NCI-H146 treated with DMSO at 0.1 percent for 48 hours (cell line): ENCODE measurements around the gene CDHR5.
"Not testable (repeated sequence)": the region's sequence is repeated elsewhere in the genome, so short reads cannot be mapped to it uniquely, and the experiment has no call there.

ENCODE experiments used
- DNase-seq: peaks from one replicate; lab custom pipeline; 2025; ENCODE audit not compliant: unreplicated experiment; lab: John Stamatoyannopoulos, UW

CDHR5 gene

DNA sequence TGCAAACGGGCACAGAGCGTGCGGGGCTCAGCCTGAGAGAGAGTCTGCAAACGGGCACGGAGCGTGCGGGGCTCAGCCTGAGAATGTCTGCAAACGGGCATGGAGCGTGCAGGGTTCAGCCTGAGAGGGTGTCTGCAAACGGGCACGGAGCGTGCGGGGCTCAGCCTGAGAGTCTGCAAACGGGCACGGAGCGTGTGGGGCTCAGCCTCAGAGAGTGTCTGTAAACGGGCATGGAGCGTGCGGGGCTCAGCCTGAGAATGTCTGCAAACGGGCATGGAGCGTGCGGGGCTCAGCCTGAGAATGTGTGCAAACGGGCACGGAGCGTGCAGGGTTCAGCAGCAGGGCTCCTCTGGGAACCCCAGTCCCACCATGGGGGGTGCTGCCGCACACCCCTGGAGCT lies 35.0 kb downstream of the CDHR5 start:
- no peak for DNase-seq

DNA sequence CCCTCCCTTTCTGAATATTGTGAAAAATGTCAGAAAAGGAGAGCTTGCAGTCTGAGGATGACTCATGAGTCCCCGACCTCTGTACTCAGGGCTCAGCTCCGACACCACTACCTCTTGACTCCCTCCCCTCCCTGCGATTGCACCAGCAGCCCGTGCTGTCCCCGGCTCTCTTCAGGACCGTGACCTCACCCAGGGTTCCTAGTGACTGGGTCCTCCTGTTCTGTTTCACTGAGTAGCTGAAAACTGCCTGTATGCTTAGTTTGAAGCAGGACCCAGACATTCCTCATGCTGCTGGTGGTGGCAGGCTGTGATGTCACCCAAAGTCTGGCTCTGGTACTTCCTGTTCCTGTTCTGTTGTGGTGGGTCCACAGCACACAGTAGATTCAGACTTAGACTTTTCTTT lies 36.8 kb downstream of the CDHR5 start:
- no peak for DNase-seq

DNA sequence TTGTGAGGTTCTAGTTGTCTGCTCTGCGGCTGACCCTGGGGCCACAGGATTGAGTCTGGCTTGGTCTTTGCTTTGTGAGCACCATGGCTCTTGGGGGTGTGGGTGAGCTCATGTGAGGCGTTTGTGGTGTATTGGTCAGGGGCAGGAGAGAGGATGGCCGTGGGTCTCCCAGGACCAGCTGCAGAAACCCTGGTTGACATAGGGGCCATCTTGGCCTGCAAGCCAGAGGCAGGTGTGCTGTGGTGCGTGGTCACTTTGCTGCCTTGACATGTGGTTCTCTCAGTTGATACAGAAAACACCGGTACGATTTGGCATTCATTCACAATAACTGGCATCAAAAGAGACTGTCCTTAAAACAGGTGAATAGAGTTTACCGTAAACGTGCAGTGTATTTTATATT lies 37.2 kb downstream of the CDHR5 start:
- DNase-seq: no peak

DNA sequence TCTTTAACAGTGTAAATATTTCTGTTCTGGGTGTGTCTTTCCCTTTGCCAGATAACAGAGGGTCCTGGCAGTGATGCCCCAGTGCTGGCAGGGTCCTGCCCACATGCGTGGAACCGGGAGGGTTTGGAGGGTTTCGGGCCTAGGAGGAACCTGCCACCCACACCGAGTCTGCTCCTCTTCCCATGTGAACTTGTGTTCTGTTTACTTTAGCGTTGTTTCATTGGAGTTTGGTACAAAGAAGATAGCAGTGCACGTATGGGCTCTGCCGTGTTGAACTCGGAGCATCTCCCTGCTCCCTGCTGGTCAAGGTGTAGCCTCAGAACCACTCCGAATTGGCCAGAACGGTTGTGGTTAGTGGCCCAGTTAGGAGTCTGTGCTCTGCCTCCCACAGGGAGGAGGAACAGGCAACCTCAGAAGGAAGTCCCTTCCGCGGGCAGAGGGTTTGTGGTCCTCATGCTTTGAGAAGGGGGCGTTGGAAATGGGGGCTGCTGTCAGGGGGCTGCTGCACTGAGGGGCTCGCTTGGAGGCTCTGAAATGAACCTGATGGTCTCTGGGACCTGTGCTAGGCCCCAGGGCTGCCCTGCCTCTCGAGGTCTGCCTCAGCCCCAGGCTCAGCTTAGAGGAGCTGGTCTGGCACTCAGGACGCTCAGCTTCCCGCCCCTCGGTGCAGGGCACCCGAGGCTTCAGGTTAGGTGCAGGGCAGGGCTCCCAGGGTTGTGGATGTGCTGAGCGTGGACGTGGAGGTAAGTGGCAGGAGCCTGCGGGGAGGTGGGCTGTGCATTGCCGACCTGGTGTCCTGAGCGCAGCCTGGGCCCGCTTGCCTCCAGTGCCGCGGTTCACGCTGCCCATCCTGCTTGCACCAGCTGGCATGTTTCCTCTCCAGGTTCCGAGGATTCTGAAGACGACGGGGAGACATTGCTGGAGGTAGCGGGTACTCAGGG lies 38.1 kb downstream of the CDHR5 start:
- no peak for DNase-seq

DNA sequence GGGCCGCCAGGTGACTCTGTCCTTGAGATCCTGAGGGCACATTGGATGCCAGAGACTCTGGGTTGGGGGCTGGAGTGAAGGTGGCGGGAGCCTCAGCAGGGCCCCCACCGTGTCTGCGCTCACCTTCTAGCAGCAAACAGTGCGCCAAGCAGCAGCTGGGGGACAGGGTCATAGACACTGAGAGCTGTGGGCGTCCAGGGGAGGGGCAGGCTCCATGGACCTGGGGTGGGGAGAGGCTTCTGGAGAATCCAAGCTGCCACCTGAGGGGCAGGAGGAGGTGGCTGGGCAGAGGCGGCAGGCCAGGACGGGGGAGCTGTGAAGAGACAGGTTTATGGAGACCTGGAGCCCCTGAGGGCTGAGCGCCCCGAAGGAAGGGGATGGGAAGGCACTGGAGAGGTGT lies 40.5 kb downstream of the CDHR5 start:
- DNase-seq: no peak

DNA sequence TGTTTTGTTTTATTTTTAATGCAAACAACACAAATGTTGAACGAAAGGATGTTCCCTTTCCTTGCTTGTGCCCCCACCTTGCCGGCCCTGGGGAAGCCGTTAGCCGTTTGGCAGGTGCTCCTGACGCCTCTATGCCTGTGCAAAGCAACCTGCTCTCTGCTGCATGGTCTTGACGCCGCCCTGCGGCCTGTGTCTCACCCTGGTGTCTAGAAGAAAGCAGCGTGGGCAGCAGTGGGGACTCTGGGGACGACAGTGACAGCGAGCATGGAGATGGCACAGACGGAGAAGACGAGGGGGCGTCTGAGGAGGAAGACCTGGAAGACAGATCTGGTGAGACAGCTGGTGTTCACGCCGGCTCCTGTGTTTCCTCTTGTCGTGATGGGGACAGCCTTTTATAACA lies 43.0 kb downstream of the CDHR5 start:
- DNase-seq: no peak

DNA sequence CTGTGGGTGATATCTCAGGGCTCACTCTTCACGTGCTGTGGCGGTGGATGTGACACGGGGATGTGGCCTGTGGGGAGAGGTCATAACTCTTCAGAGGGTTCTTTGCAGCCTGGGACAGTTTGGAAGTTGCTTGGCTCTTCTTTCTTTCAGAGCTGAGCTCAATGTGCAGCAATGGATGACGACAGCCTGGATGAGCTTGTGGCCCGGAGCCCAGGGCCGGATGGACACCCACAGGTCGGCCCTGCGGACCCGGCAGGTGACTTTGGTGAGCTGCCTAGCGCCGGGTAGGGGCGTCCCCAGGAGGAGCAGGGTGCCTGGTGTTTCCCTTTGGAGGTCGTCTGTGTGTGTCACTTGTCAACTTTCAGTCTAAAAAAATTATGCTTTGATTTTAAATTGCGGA lies 43.4 kb downstream of the CDHR5 start:
- no peak for DNase-seq

DNA sequence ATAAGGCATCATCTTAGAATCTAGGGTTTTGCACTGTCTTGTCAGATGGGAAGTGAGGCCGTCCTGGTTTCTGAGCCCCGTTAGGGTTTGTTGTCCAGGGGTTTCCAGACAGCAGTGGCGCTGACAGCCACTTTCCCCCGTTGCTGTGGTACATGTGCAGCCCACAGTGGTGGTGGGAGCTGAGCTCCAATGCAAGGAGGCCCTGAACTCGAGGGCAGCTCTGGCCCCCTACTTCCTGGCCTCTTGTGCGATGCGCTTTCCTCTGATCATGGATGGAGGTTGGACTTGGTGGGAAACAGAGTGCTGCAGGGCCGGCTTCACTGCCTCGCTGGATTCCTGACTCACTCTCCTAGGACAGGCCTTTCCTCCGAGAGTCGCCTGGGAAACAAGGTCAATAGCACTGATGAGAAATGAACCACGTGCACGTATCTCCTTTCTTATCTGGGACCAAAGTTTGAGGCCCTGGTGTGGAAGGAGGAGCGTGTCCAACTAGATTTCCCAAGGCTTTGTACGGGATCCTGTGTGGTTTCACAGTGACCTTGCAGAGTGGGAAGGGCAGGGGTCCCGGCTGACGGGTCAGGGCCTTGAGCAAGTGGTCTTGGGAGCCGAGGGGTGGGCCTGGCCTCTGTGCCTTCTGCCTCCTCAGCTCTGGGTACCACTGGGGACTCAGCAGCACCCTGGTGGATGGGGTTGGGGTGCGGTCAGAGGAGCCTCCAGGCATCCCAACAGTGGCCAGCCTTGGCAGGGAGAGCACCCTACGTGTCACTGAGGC lies 44.7 kb downstream of the CDHR5 start:
- DNase-seq: no peak

DNA sequence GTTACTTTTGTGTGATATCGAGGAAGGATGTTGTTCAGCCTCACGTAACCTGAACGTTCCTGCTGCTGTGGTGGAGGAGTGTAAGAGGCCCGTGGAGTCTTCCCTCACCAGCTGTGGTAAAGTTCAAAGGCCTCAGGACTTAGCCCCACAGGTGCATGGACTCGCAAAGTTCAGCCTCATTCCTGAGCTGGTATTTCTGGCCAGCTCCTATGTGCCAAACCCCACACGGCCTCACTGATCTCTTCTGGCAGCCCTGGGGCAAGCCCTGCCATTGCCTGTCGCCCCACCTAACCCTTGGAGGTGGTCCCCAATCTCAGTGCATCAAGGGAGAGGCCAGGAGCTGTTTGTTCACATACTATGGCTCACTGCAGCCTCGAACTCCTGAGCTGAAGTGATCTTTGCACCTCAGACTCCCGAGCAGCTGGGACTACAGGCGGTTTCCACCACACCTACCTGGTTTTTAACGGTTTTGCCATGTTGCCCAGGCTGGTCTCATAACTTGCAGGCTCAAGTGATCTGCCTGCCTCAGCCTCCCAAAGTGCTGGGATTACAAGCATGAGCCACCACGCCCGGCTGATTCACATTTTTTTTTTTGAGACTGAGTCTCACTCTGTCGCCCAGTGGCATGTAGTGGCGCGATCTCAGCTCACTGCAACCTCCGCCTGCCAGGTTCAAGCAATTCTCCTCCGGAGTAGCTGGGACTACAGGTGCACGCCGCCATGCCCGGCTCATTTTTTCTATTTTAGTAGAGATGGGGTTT lies 46.3 kb downstream of the CDHR5 start:
- DNase-seq: no peak

DNA sequence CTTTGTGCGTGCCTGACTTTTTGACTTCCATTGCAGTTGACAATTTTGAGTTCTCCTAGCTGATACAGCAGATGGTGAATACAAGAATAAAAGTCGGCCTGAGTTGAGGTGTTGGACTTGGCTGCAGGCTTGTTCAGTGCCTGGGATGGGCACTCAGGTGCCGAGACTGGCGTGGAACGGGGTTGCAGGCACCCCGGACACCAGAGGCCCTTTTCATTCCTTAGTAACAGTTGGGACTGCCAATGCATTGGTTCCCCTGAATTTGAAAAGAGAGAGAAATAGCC lies 47.2 kb downstream of the CDHR5 start:
- no peak for DNase-seq

DNA sequence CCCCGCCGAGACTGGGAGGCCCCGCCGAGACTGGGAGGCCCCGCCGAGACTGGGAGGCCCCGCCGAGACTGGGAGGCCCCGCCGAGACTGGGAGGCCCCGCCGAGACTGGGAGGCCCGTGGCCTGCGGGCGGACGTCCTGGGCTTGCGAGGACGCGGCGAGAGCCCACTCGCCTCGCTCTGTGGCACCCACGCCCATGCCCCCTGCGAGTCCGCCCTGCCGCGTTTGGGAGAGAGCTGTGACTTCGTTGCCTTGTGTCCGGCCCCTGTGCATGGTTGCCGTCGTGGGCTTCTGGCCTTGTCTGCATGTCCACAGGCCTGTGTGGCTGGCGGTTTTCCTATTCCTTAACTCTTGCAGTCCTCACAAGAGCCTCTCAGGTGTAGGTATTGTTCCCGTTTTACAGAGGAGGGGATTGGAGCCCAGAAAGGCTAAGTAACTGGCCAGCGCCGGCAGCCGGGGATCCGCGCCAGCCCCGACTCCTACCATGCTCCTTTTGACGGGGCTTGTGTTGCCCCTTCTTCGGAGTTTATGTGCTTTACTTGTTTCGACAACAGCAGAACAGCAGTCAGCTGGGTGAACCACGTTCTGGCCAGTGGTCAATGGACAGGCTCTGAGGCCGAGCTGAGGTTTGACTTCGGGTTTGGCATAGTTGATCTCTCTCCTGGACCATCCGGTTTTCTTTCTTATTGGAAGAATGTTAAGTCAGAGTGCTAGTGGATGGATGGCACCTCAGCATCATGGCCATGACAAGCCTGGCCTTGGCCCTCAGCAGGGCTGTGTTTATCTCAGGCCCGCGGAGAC lies 47.7 kb downstream of the CDHR5 start:
- no peak for DNase-seq

DNA sequence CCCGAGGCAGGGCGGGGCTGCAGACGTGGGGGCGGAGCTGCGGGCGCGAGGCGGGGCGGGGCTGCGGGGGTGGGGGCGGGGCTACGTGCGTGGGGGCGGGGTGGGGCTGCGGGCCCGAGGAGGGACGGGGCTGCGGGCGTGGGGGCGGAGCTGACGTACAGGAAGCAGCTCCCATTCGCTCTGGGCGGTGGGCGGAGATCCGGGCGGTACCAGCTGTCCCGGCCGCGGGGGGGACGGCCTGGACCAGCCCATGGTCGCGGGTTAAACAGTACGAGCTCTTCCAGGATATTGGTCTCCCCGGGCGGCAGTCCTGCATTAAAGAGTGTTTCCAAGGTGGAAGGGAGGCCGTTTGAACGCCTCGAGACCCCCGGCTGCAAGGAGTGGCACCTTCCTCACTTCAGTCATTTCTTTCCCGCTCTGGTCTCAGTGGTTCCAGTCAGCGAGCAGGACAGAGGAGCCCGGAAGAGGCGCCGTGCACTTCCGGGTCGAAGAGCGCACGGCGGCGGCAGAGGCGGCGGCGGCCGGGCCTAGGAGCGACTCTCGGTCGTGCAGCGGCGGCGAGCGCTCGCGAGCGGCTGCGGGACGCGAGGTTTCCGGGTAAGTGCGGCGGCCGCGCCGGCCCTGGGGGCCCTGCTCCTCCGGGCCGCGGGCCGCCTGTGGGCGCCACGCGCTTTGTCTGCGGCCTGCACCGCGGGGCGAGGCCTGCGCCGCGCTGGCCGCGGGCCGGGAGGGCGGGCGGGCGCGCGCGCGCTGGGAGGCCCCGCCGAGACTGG lies 48.6 kb downstream of the CDHR5 start, which contains the start of gene PHRF1:
TSS of gene PHRF1 (plus strand) at position 475 of the 773 bp plus-strand sequence. CDS start 5,043 bp downstream, outside the sequence.
- DNase-seq: peak; percentile 92

DNA sequence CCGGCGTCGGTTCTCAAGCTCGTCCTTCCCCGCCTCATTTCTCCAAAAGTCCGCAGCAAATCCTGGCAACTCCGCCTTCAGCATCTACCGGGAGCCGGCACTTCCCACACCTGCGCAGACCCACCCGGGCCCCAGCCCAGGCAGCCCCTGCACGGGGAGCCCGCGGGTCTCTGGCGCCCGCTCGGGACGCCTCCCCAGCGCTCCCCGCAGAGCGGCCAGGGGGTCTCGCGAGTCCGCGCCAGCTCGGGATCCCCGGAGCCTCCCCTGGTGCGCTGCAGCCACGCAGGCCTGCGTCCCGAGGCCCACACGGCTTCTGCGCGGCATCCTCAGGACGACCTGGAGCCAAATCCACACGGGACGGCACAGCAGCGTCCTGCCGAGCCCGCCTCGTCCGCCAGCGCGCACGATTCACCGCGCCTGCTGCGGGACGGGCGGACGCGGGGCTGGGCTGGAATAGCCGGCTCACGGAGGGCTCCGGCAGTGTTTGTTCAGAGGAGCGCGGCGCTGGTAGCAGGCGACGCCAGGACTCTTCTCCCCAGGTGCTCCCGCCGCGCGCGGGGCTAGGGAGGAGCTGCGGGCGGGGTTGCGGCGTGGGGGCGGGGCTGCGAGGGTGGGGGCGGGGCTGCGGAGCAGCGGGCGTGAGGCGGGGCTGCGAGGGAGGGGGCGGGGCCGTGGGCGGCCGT lies 49.3 kb downstream of the CDHR5 start:
- DNase-seq: peak; percentile 62

DNA sequence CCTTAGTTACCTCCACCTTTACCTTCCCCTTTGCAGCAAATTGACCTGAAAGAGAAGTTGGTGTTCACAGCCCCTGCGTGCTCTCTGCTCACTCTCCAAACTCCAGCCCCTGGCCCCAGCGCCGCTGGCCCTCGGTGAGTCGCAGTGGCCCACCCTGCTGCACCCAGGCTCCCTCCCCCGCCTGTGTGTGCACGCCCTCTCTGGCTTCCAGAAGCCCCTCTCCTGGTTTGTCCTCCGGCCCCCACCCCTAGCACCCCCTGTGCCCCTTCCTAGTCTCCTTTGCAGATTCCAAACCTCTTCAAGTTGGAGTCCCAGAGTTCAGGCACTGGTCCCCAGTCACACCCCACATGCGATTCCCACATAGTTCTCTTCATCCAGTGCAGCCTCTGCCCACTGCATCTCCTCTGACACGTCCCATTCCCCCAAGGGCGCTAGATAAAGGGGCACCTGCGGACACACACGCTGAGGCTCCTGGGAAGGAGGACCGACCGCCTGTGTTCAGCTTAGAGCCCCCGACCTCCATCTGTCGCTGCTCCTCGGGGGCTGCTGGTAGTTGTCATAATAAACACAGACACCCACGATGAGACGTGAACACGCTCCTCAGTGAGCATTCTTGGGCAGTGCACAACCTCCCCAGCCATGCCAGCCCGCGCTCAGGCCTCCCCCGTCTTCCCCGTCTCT lies 50.0 kb downstream of the CDHR5 start:
- DNase-seq: no peak

DNA sequence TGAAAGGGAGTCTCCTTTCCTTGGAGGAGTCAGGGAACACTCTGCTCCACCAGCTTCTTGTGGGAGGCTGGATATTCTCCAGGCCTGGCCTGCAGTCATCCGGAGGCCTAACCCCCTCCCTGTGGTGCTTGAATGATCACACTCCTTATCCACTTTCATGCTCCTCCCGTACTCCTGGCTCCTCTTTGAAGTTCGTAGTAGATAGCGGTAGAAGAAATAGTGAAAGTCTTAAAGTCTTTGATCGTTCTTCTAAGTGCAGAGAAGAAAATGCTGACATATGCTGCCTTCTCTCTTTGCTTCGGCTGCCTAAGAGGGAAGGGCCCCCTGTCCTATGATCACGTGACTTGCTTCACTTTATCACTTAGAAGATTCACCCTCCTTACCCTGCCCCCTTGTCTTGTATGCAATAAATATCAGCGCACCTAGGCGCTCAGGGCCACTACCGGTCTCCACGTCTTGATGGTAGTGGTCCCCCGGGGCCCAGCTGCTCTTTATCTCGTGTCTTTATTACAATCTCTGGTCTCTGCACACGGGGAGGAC lies 50.7 kb downstream of the CDHR5 start:
- not testable (repeated sequence) for DNase-seq

DNA sequence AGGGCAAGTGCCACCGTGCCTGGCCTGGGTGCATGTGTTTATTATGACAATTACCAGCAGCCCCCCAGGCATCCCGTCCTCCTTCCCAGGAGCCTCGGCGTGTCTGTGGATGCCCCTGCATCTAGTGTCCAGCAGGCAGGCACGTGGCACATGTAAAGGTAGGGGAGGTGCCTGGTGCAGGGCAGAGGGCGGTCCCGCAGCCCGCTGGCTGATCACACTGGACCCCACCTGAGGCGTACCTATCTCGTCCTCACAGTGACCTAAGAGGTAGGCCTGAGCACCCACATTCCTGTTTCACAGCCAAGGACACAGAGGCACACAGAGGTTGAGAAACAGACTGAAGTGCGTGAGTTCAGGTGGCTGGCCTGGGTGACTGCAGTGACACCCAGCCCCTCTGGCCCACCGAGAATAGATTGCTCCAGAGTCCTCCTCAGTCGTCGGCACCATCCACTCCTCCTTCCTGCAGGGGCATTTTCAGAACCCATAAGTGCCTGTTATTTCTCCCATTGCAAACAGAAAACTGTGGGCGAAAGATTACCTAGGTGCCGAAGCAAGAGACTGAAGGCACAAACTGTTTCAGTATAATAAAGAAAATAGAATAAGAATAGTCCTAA lies 51.5 kb downstream of the CDHR5 start:
- DNase-seq: no peak

DNA sequence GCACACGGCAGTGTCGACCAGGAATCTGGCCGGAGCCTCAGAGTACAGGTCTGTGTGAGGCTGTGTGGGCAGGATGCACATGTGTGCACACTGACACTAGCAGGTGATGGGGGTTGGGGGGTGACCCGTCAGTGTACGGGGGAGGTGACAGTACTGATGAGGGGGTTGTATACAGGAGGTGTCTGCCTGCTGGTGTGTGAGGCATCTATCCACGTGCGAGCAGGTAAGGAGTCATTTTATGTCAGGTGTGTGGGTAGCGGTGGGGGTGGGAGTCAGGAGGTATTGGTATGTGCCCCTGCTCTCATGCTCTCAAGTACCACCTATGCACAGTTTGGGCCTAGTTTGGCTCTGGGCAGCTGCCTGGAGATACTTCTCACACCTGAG lies 53.0 kb downstream of the CDHR5 start:
- DNase-seq: no peak
